GM19463 (cell line): ENCODE measurements around the gene FAM98C.
"Not testable (repeated sequence)": the region's sequence is repeated elsewhere in the genome, so short reads cannot be mapped to it uniquely, and the experiment has no call there.

Experiments
- ATAC-seq: cut with Tn5 transposase; IDR thresholded peaks from one replicate; pipeline ENCODE4 v1.9.1; 2021; ENCODE audit warnings: mild to moderate bottlenecking, moderate library complexity; ENCODE audit not compliant: unreplicated experiment

Gene FAM98C

GRCh38 chr19:38395381-38396114, 7.3 kb upstream of the FAM98C start:
- no peak for ATAC-seq

GRCh38 chr19:38399081-38399480, 3.8 kb upstream of the FAM98C start:
- no peak for ATAC-seq

- ATAC-seq = no peak
These were observed 3.4 kb upstream of the FAM98C start for GRCh38 chr19:38399537-38399936.

GRCh38 chr19:38400361-38400760, 2.5 kb upstream of the FAM98C start:
- no peak for ATAC-seq

- no peak for ATAC-seq
These were observed 1.7 kb upstream of the FAM98C start for GRCh38 chr19:38401148-38401547.

- ATAC-seq = no peak
These were observed 298 bp upstream of the FAM98C start for GRCh38 chr19:38402623-38402966.

- no peak for ATAC-seq
These were observed 2.0 kb downstream of the FAM98C start for GRCh38 chr19:38404858-38405257.

- ATAC-seq = no peak
These were observed 2.4 kb downstream of the FAM98C start for GRCh38 chr19:38405276-38405675.

- no peak for ATAC-seq
These were observed 6.8 kb downstream of the FAM98C start for GRCh38 chr19:38409631-38410133.

- ATAC-seq = not testable (repeated sequence)
These were observed 7.5 kb downstream of the FAM98C start for GRCh38 chr19:38410407-38410806.

- no peak for ATAC-seq
These were observed 8.3 kb downstream of the FAM98C start for GRCh38 chr19:38411041-38411712.

GRCh38 chr19:38411898-38412297, 9.0 kb downstream of the FAM98C start:
- ATAC-seq = not testable (repeated sequence)

- ATAC-seq = no peak
These were observed 9.6 kb downstream of the FAM98C start for GRCh38 chr19:38412491-38412890.

GRCh38 chr19:38412961-38413360, 10.1 kb downstream of the FAM98C start:
- no peak for ATAC-seq

GRCh38 chr19:38413416-38413815, 10.5 kb downstream of the FAM98C start:
- ATAC-seq = no peak

GRCh38 chr19:38417146-38417543, 14.3 kb downstream of the FAM98C start:
- ATAC-seq = no peak

GRCh38 chr19:38417544-38418506, 14.9 kb downstream of the FAM98C start:
- no peak for ATAC-seq

GRCh38 chr19:38420935-38421334, 18.0 kb downstream of the FAM98C start:
- no peak for ATAC-seq

- no peak for ATAC-seq
These were observed 19.0 kb downstream of the FAM98C start for GRCh38 chr19:38421856-38422255.

GRCh38 chr19:38422438-38422837, 19.5 kb downstream of the FAM98C start:
- no peak for ATAC-seq

- ATAC-seq = no peak
These were observed 21.4 kb downstream of the FAM98C start for GRCh38 chr19:38424272-38424671.
